PC-3 (cell line): ENCODE data around the gene PPARG. TPM values are rescaled to one million over a fixed set of nuclear protein-coding genes. Genes with fewer than 3 reads are reported as not detected.

Experiments used
- ATAC-seq: fragments of 200-7000 bp; cut with Tn5 transposase; 2 replicates; pipeline ENCODE4 v1.9.1; 2020; ENCODE audit warnings: mild to moderate bottlenecking, moderate library complexity
- BruUV-seq: library from RNA; stranded (reverse); fragments of 400-500 nt; replicated peaks from 2 replicates; lab custom pipeline; 2021; lab: Mats Ljungman, UMichigan
- CTCF ChIA-PET: fragments of 300-600 bp; sonication (Branson Sonifier 250); formaldehyde crosslinking; loops from one replicate; lab custom pipeline; 2022; ENCODE audit warnings: antibody characterized with exemption; lab: Charles Lee
- POLR2A ChIA-PET: fragments of 300-600 bp; sonication (Branson Sonifier 250); formaldehyde crosslinking; loops from one replicate; lab custom pipeline; 2022; ENCODE audit warnings: antibody characterized with exemption; ENCODE audit not compliant: unreplicated experiment; lab: Charles Lee
- DNase-seq: peaks from one replicate; pipeline ENCODE4 v3.0.0-alpha.2; 2015
- H2AFZ ChIP-seq: fragments of 300-600 bp; sonication (generic); 2 replicates; pipeline ENCODE4 v1.6.0; 2016; ENCODE audit warnings: antibody characterized with exemption, low read length
- H3F3A ChIP-seq: fragments of 300-600 bp; sonication (generic); one replicate; pipeline ENCODE4 v1.6.0; 2017; ENCODE audit warnings: antibody characterized with exemption, low read length, control low read depth, mild to moderate bottlenecking; ENCODE audit not compliant: unreplicated experiment
- H3K27ac ChIP-seq: fragments of 300-600 bp; sonication (generic); 2 replicates; pipeline ENCODE4 v1.5.1; 2016; ENCODE audit warnings: mild to moderate bottlenecking, low read length
- H3K27me3 ChIP-seq: fragments of 300-600 bp; sonication (generic); 2 replicates; pipeline ENCODE4 v1.6.1; 2016; ENCODE audit warnings: low read length, mixed read lengths
- H3K36me3 ChIP-seq: fragments of 300-600 bp; sonication (generic); 2 replicates; pipeline ENCODE4 v1.6.1; 2016; ENCODE audit warnings: low read depth, mixed run types, low read length, mixed read lengths
- H3K4me1 ChIP-seq: fragments of 300-600 bp; sonication (generic); 2 replicates; pipeline ENCODE4 v1.5.1; 2016; ENCODE audit warnings: low read length; ENCODE audit not compliant: insufficient read depth
- H3K4me2 ChIP-seq: fragments of 300-600 bp; sonication (generic); 2 replicates; pipeline ENCODE4 v1.6.0; 2016; ENCODE audit warnings: low read length
- H3K4me3 ChIP-seq: fragments of 300-600 bp; sonication (generic); 2 replicates; pipeline ENCODE4 v1.5.1; 2016; ENCODE audit warnings: mild to moderate bottlenecking, low read length, mixed read lengths
- H3K79me2 ChIP-seq: fragments of 300-600 bp; sonication (generic); 2 replicates; pipeline ENCODE4 v1.6.1; 2017; ENCODE audit warnings: low read length, mixed read lengths
- H3K9ac ChIP-seq: fragments of 300-600 bp; sonication (generic); 2 replicates; pipeline ENCODE4 v1.6.0; 2016; ENCODE audit warnings: mild to moderate bottlenecking, low read length
- H3K9me2 ChIP-seq: fragments of 300-600 bp; sonication (generic); replicated peaks from 2 replicates; pipeline ENCODE4 v1.6.1; 2016; ENCODE audit warnings: mixed run types, low read length, mixed read lengths
- H3K9me3 ChIP-seq: fragments of 300-600 bp; sonication (generic); 2 replicates; pipeline ENCODE4 v1.6.1; 2016; ENCODE audit warnings: low read length, mixed read lengths
- H4K20me1 ChIP-seq: fragments of 300-600 bp; sonication (generic); 2 replicates; pipeline ENCODE4 v1.6.1; 2016; ENCODE audit warnings: low read length, mixed read lengths
- EZH2 ChIP-seq: fragments of 300-600 bp; sonication (generic); IDR thresholded peaks from one replicate; pipeline ENCODE4 v1.6.1; 2017; ENCODE audit warnings: antibody characterized with exemption, mild to moderate bottlenecking, low read length; ENCODE audit not compliant: unreplicated experiment
- EZH2phosphoT487 ChIP-seq: fragments of 300-600 bp; sonication (generic); IDR thresholded peaks from 2 replicates; pipeline ENCODE4 v1.6.1; 2018; ENCODE audit warnings: mild to moderate bottlenecking, antibody characterized with exemption, low read length, borderline replicate concordance
- intact Hi-C: fragments of 100-400 bp; cut with micrococcal nuclease; formaldehyde crosslinking; loops from 2 replicates; pipeline ENCODE4 v1.9.0; 2023
- total RNA-seq: library from RNA; depleted of rRNA; stranded (reverse); fragments of >200 nt; gene quantifications from 2 replicates; pipeline ENCODE4 v1.2.3, GENCODE V29; 2014
- TF ChIP-seq, protein P1 (sequence below): fragments of 300-600 bp; sonication (generic); conservative IDR thresholded peaks from 2 replicates; pipeline ENCODE4 v1.5.1; 2017; ENCODE audit warnings: antibody characterized with exemption, low read depth, mild to moderate bottlenecking, low read length

PPARG gene
- total RNA-seq, 1 experiment from 2014 or later, result 250 TPM

DNA sequence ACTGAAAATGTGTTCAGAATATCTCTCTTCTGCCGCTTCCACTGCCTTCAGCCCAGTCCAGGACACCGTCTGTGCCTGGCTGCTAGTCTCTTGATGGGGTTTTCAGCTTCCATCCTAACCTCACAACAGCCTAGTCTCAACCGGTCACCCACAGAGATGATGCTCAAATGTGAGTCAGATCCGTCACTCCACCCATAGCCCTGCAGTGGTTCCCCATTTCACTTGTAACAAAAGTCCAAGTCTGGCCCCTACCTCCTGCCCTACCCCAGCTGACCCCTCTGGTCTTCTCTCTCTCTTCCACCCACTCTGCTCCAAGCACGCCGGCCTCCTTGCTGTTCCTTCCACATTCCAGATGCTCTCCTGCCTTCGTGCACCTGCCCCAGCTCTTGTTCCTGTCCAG is 68.1 kb downstream of the PPARG start:
- intact Hi-C loops, result no loop called here

DNA sequence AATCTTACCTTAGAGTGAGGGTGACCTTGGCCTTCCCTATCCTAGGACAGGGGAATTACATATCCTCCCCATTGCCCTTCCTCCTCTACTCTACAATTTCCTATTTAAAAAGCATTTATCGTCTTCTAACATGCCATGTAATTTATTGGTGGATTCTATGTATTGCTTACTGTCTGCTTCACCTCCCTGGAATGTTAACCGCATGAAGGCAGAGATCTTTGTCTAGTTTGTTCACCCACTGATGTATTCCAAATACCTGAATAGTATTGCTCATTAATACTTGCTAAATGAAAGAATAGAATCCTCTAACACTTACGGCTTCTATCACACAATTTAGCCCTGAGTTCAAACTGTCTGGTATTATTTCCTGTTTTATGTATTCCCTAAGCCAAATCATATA is 68.6 kb downstream of the PPARG start:
- POLR2A ChIA-PET, result interaction anchor here (0.8 kb wide), 1 partner anchor 136 kb away, joined by 5 read pairs; no protein-coding TSS in a partner anchor
- DNase-seq, result no peak
- H3K36me3 ChIP-seq, result peaks cover 66% of the 10 kb centered on the region
- no peaks in the 10 kb centered on the region for H3K27me3 ChIP-seq
- H3K79me2 ChIP-seq, result peaks cover 70% of the 10 kb centered on the region
- BruUV-seq, result no TSS peak
- H3K4me3 ChIP-seq, result no peak overlapping the region
- TF ChIP-seq, protein P1, sequence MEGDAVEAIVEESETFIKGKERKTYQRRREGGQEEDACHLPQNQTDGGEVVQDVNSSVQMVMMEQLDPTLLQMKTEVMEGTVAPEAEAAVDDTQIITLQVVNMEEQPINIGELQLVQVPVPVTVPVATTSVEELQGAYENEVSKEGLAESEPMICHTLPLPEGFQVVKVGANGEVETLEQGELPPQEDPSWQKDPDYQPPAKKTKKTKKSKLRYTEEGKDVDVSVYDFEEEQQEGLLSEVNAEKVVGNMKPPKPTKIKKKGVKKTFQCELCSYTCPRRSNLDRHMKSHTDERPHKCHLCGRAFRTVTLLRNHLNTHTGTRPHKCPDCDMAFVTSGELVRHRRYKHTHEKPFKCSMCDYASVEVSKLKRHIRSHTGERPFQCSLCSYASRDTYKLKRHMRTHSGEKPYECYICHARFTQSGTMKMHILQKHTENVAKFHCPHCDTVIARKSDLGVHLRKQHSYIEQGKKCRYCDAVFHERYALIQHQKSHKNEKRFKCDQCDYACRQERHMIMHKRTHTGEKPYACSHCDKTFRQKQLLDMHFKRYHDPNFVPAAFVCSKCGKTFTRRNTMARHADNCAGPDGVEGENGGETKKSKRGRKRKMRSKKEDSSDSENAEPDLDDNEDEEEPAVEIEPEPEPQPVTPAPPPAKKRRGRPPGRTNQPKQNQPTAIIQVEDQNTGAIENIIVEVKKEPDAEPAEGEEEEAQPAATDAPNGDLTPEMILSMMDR, result no peak
- TF ChIP-seq EZH2, result no peak
- TF ChIP-seq EZH2phosphoT487, result no peak
- H4K20me1 ChIP-seq, result no peaks in the 10 kb centered on the region
- H3K4me2 ChIP-seq, result no peak overlapping the region
- H3K4me1 ChIP-seq, result peaks cover 16% of the 10 kb centered on the region
- ATAC-seq, result no peak
- intact Hi-C loops, result no loop called here
- H3F3A ChIP-seq, result peaks cover 19% of the 10 kb centered on the region
- no peak overlapping the region for H2AFZ ChIP-seq
- H3K9ac ChIP-seq, result no peak overlapping the region
- H3K9me2 ChIP-seq, result no peaks in the 10 kb centered on the region
- no peak overlapping the region for H3K27ac ChIP-seq
- CTCF ChIA-PET, result no interaction called here
- no peaks in the 10 kb centered on the region for H3K9me3 ChIP-seq

More for the DNA sequence above, 68.1 kb downstream of the PPARG start:
- Histone ChIP-seq H3K27me3 (no peaks in the 10 kb centered on the region), H3F3A (peaks cover 19% of the 10 kb centered on the region), H2AFZ (no peak overlapping the region), H3K9me2 (no peaks in the 10 kb centered on the region), H3K9ac (no peak overlapping the region), H3K27ac (no peak overlapping the region), H3K79me2 (peaks cover 74% of the 10 kb centered on the region), H3K9me3 (no peaks in the 10 kb centered on the region), H3K4me1 (peaks cover 20% of the 10 kb centered on the region), H3K4me3 (no peak overlapping the region), H3K36me3 (peaks cover 66% of the 10 kb centered on the region), H3K4me2 (no peak overlapping the region), H4K20me1 (no peaks in the 10 kb centered on the region)
- ChIA-PET CTCF (no interaction called here), POLR2A (no interaction called here)
- no peak for DNase-seq
- no TSS peak for BruUV-seq
- TF ChIP-seq EZH2 (no peak), EZH2phosphoT487 (no peak)
- TF ChIP-seq, protein P1, result no peak
- no peak; the same call in 1 of the 2 replicates for ATAC-seq

DNA sequence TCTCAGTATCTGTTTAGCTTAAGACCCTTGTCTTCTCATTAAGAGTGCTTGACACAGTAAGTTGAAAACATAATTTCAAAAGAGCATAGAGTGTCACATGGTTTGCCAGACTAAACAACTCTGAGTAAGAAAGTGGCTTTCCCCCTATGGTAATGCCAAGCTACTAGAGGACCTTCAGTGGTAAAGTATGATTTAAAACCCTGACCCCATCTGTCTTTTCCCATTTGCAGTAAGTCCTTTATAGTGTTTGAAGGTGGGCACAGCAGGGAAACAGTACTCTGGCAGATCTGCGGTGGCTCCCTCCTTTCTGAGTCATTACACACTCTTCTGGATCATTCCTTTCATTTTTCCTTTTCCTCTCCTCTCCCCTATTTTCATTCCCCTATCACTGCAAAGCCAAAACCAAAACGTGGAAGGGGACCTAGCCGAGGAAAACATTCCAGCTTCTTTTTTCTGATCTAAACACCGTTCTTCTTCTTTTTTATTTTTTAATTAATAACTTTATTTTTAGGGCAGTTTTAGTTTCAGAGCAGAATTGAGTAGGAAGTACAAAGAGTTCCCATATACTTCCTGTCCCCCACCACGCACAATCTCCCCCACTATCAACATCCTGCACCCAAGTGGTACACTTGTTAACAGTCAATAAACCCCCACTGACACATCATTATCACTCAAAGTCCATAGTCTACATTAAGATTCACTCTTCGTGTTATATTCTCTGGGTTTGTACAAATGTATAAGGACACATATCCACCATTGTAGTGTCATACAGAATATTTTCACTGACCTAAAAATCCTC is 74.7 kb downstream of the PPARG start:
- no peak for DNase-seq
- CTCF ChIA-PET, result no interaction called here
- Histone ChIP-seq H3K79me2 (peaks cover 74% of the 10 kb centered on the region), H3K9ac (no peak overlapping the region), H3K9me3 (no peaks in the 10 kb centered on the region), H3K4me1 (peaks cover 11% of the 10 kb centered on the region), H3K9me2 (no peaks in the 10 kb centered on the region), H3K36me3 (peaks cover 55% of the 10 kb centered on the region), H4K20me1 (no peaks in the 10 kb centered on the region), H3K4me3 (no peak overlapping the region), H3K4me2 (no peak overlapping the region), H3K27me3 (no peaks in the 10 kb centered on the region), H2AFZ (no peak overlapping the region), H3K27ac (no peak overlapping the region), H3F3A (peaks cover 12% of the 10 kb centered on the region)
- TF ChIP-seq EZH2phosphoT487, result no peak
- intact Hi-C loops, result no loop called here
- no TSS peak for BruUV-seq
- ATAC-seq, result no peak
- POLR2A ChIA-PET, result no interaction called here
